K562 (cell line): ENCODE data around the gene FDX2. TPM values are rescaled to one million over a fixed set of nuclear protein-coding genes. Genes with fewer than 3 reads are reported as not detected.

Experiments
- BRF1 ChIP-seq: IDR thresholded peaks from 3 replicates; pipeline ENCODE4 v1.6.1; 2011; ENCODE audit warnings: borderline replicate concordance, mild to moderate bottlenecking; ENCODE audit not compliant: insufficient read length; ENCODE audit errors: extremely low read depth
- FOXA3 ChIP-seq, 2 experiments: fragments of 450-650 bp in 1 of 2; sonication (generic) in 1 of 2; formaldehyde crosslinking; IDR thresholded peaks in 1 of 2; conservative IDR thresholded peaks in 1 of 2; 2 replicates each; pipeline versions ENCODE4 v1.4.0 to v1.8.0; 2020 to 2022; ENCODE audit warnings: mild to moderate bottlenecking in 2 of 2, missing genetic modification reagents in 1 of 2
- FOXJ3 ChIP-seq: sonication (generic); formaldehyde crosslinking; IDR thresholded peaks from 2 replicates; pipeline ENCODE4 v1.4.0; 2020; ENCODE audit warnings: mild to moderate bottlenecking, missing genetic modification reagents
- HDAC3 ChIP-seq: fragments of 450-650 bp; IDR thresholded peaks from 2 replicates; pipeline ENCODE4 v1.6.1; 2018; ENCODE audit warnings: borderline replicate concordance, mild to moderate bottlenecking, moderate library complexity; ENCODE audit not compliant: partially characterized antibody
- KDM4B ChIP-seq, 2 experiments: fragments of 450-650 bp in 1 of 2; sonication (generic) in 1 of 2; IDR thresholded peaks; 2 replicates each; pipeline ENCODE4 v1.6.1; 2016 to 2017; ENCODE audit warnings: borderline replicate concordance in 2 of 2, antibody characterized with exemption in 1 of 2, low read depth in 1 of 2, mild to moderate bottlenecking in 1 of 2
- MTA2 ChIP-seq: fragments of 450-650 bp; IDR thresholded peaks from 2 replicates; pipeline ENCODE4 v1.6.1; 2016; ENCODE audit warnings: low read depth
- NFIC ChIP-seq: fragments of 450-650 bp; IDR thresholded peaks from 2 replicates; pipeline ENCODE4 v1.6.1; 2017; ENCODE audit warnings: mild to moderate bottlenecking, inconsistent platforms
- SIN3A ChIP-seq, 2 experiments: fragments of 150-350 bp in 1 of 2; IDR thresholded peaks; 2 replicates each; pipeline ENCODE4 v1.6.1; 2011 to 2016; ENCODE audit warnings: borderline replicate concordance in 2 of 2, low read depth in 2 of 2, low read length in 2 of 2, mild to moderate bottlenecking in 2 of 2, moderate library complexity in 2 of 2; ENCODE audit not compliant: control insufficient read depth in 1 of 2
- SMC3 ChIP-seq: conservative IDR thresholded peaks from 2 replicates; pipeline ENCODE4 v1.6.1; 2011; ENCODE audit warnings: low read depth, low read length, improper control_type of control experiment; ENCODE audit not compliant: insufficient read depth
- STAT5A ChIP-seq: IDR thresholded peaks from 2 replicates; pipeline ENCODE4 v1.6.1; 2012; ENCODE audit warnings: low read length, inconsistent platforms, borderline replicate concordance
- TSC22D4 ChIP-seq: fragments of 450-650 bp; IDR thresholded peaks from 2 replicates; pipeline ENCODE4 v1.6.1; 2016; ENCODE audit warnings: missing genetic modification characterization, missing biosample characterization, control low read depth
- ZFP30 ChIP-seq: fragments of 250-450 bp; sonication (Bioruptor Pico); IDR thresholded peaks from 2 replicates; pipeline ENCODE4 v1.8.0; 2022; ENCODE audit warnings: moderate library complexity, mild to moderate bottlenecking, inconsistent platforms, borderline replicate concordance
- ZNF324 ChIP-seq: fragments of 250-450 bp; sonication (Bioruptor Pico); IDR thresholded peaks from 2 replicates; pipeline ENCODE4 v1.4.0; 2020; ENCODE audit warnings: mild to moderate bottlenecking
- ZNF354B ChIP-seq: fragments of 250-450 bp; sonication (Bioruptor Pico); IDR thresholded peaks from 2 replicates; pipeline ENCODE4 v1.4.0; 2020
- polyA plus RNA-seq, 8 experiments: library from polyadenylated mRNA; depleted of rRNA in 4 of 8; stranded (reverse) in 5 of 8; unstranded in 3 of 8; fragments of >200 nt; fragmentation: Nextera tagmentation in 2 of 8; fragmentation: Illumina TruSeq in 1 of 8; extraction: Ambion mirVana in 2 of 8; extraction: Trizol in 1 of 8; gene quantifications; 2 replicates each; pipeline versions ENCODE4 v1.2.1 to v1.2.3, GENCODE V29; 2011 to 2014; ENCODE audit warnings: inconsistent platforms in 1 of 8, missing spikeins in 1 of 8
- total RNA-seq, 7 experiments: library from RNA; depleted of rRNA in 6 of 7; stranded (reverse); fragments of >200 nt in 6 of 7; fragmentation: Illumina TruSeq in 2 of 7; extraction: Trizol in 2 of 7; gene quantifications; 2 replicates each; pipeline versions ENCODE4 v1.2.1 to v1.2.3, GENCODE V29; 2011 to 2021; ENCODE audit warnings: low replicate concordance in 1 of 7
- TF ChIP-seq, protein P1 (sequence below), 2 experiments: fragments of 450-650 bp; IDR thresholded peaks; 2 replicates each; pipeline ENCODE4 v1.6.1; 2018; ENCODE audit warnings: mild to moderate bottlenecking in 2 of 2, low read depth in 1 of 2; ENCODE audit not compliant: partially characterized antibody in 2 of 2
- TF ChIP-seq, protein P2 (sequence below): fragments of 450-650 bp; IDR thresholded peaks from 2 replicates; pipeline ENCODE4 v1.6.1; 2016; ENCODE audit warnings: mild to moderate bottlenecking
- TF ChIP-seq, protein P3 (sequence below): fragments of 450-650 bp; IDR thresholded peaks from 2 replicates; pipeline ENCODE4 v1.6.1; 2016; ENCODE audit warnings: antibody characterized with exemption
- TF ChIP-seq, protein P4 (sequence below): fragments of 450-650 bp; conservative IDR thresholded peaks from 2 replicates; pipeline ENCODE4 v1.6.1; 2016; ENCODE audit warnings: missing genetic modification characterization, low read depth, mild to moderate bottlenecking, control low read depth, missing compliant biosample characterization

Gene FDX2
- total and polyA plus RNA-seq, 9 of the 15 experiments (the other 6 are each of a cell fraction or from before 2014, with no cell fraction given): 2.5 to 49.8 (median 29.7) TPM

DNA sequence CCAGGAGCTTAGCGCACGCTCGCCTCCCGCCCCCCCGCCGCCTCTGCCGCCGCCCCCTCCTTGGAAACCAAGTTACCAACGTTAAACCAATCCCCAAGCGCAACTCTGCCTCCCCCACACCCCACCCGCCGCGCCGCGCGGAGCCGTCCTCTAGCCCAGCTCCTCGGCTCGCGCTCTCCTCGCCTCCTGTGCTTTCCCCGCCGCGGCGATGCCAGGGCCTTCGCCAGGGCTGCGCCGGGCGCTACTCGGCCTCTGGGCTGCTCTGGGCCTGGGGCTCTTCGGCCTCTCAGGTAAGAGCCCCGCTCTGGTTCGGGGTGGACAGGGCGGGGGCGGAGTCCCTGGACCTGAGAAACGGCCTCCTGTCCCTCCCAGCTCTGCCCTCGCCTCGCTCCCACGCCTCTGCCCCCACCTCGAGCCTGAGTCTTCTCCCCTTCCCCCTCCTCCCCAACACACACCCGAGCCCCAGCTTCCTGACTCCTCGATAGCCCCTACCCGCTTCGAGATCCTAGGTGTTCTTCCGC, 25.9 kb downstream of the FDX2 start, which contains the start of gene ICAM5 (continued):
- TF ChIP-seq ZNF354B (CRISPR knock-in tag): no peak
- TF ChIP-seq TSC22D4: no peak
- no peak for TF ChIP-seq BRF1
- TF ChIP-seq, protein P1, sequence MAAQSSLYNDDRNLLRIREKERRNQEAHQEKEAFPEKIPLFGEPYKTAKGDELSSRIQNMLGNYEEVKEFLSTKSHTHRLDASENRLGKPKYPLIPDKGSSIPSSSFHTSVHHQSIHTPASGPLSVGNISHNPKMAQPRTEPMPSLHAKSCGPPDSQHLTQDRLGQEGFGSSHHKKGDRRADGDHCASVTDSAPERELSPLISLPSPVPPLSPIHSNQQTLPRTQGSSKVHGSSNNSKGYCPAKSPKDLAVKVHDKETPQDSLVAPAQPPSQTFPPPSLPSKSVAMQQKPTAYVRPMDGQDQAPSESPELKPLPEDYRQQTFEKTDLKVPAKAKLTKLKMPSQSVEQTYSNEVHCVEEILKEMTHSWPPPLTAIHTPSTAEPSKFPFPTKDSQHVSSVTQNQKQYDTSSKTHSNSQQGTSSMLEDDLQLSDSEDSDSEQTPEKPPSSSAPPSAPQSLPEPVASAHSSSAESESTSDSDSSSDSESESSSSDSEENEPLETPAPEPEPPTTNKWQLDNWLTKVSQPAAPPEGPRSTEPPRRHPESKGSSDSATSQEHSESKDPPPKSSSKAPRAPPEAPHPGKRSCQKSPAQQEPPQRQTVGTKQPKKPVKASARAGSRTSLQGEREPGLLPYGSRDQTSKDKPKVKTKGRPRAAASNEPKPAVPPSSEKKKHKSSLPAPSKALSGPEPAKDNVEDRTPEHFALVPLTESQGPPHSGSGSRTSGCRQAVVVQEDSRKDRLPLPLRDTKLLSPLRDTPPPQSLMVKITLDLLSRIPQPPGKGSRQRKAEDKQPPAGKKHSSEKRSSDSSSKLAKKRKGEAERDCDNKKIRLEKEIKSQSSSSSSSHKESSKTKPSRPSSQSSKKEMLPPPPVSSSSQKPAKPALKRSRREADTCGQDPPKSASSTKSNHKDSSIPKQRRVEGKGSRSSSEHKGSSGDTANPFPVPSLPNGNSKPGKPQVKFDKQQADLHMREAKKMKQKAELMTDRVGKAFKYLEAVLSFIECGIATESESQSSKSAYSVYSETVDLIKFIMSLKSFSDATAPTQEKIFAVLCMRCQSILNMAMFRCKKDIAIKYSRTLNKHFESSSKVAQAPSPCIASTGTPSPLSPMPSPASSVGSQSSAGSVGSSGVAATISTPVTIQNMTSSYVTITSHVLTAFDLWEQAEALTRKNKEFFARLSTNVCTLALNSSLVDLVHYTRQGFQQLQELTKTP (IDR thresholded peaks at IDR 0.05; ENCODE audit: low read depth in 1 of 2, partially characterized antibody in 2 of 2): no peak
- no peak for TF ChIP-seq HDAC3
- TF ChIP-seq ZFP30: no peak
- no peak for TF ChIP-seq MTA2
- TF ChIP-seq, protein P2, sequence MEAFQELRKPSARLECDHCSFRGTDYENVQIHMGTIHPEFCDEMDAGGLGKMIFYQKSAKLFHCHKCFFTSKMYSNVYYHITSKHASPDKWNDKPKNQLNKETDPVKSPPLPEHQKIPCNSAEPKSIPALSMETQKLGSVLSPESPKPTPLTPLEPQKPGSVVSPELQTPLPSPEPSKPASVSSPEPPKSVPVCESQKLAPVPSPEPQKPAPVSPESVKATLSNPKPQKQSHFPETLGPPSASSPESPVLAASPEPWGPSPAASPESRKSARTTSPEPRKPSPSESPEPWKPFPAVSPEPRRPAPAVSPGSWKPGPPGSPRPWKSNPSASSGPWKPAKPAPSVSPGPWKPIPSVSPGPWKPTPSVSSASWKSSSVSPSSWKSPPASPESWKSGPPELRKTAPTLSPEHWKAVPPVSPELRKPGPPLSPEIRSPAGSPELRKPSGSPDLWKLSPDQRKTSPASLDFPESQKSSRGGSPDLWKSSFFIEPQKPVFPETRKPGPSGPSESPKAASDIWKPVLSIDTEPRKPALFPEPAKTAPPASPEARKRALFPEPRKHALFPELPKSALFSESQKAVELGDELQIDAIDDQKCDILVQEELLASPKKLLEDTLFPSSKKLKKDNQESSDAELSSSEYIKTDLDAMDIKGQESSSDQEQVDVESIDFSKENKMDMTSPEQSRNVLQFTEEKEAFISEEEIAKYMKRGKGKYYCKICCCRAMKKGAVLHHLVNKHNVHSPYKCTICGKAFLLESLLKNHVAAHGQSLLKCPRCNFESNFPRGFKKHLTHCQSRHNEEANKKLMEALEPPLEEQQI: no peak
- TF ChIP-seq, protein P3, sequence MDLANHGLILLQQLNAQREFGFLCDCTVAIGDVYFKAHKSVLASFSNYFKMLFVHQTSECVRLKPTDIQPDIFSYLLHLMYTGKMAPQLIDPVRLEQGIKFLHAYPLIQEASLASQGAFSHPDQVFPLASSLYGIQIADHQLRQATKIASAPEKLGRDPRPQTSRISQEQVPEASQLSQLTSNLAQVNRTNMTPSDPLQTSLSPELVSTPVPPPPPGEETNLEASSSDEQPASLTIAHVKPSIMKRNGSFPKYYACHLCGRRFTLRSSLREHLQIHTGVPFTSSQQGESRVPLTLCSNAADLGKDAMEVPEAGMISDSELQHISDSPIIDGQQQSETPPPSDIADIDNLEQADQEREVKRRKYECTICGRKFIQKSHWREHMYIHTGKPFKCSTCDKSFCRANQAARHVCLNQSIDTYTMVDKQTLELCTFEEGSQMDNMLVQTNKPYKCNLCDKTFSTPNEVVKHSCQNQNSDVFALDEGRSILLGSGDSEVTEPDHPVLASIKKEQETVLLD: peak; percentile 19; the same call in 1 of the 2 replicates
- no peak for TF ChIP-seq FOXA3 (CRISPR knock-in tag; conservative IDR thresholded peaks at IDR 0.05 in 1 of 2, IDR thresholded peaks at IDR 0.05 in 1 of 2)
- no peak for TF ChIP-seq KDM4B (IDR thresholded peaks at IDR 0.05; ENCODE audit: borderline replicate concordance in 2 of 2, low read depth in 1 of 2)
- no peak for TF ChIP-seq SMC3
- TF ChIP-seq SIN3A (IDR thresholded peaks at IDR 0.05; ENCODE audit: borderline replicate concordance in 2 of 2, control insufficient read depth in 1 of 2, low read depth in 2 of 2, low read length in 2 of 2): peak in 1 of 2 experiments; percentile 43; a peak in 2 of 4 replicates
- no peak for TF ChIP-seq STAT5A
- TF ChIP-seq, protein P4, sequence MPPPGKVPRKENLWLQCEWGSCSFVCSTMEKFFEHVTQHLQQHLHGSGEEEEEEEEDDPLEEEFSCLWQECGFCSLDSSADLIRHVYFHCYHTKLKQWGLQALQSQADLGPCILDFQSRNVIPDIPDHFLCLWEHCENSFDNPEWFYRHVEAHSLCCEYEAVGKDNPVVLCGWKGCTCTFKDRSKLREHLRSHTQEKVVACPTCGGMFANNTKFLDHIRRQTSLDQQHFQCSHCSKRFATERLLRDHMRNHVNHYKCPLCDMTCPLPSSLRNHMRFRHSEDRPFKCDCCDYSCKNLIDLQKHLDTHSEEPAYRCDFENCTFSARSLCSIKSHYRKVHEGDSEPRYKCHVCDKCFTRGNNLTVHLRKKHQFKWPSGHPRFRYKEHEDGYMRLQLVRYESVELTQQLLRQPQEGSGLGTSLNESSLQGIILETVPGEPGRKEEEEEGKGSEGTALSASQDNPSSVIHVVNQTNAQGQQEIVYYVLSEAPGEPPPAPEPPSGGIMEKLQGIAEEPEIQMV (tag): no peak
- TF ChIP-seq NFIC: no peak
- TF ChIP-seq FOXJ3 (CRISPR knock-in tag): no peak
- no peak for TF ChIP-seq ZNF324 (CRISPR knock-in tag)
